SU-DHL-6 (cell line): ENCODE data around the gene DNAJC18.

Experiments
- CTCF ChIP-seq: fragments of 200-600 bp; sonication (generic); IDR thresholded peaks from one replicate; pipeline ENCODE4 v1.5.1; 2017; ENCODE audit warnings: antibody characterized with exemption, mild to moderate bottlenecking, low read length, moderate library complexity; ENCODE audit not compliant: insufficient read depth, poor library complexity, severe bottlenecking
- EZH2phosphoT487 ChIP-seq: fragments of 200-600 bp; sonication (generic), shearing (Covaris generic); conservative IDR thresholded peaks from 2 replicates; pipeline ENCODE4 v1.6.1; 2018; ENCODE audit warnings: mild to moderate bottlenecking, antibody characterized with exemption, low read length, moderate library complexity, mixed read lengths

- no peak for TF ChIP-seq EZH2phosphoT487
- TF ChIP-seq CTCF: no peak
Measured at GRCh38 chr5:139456776-139457175, 17.5 kb upstream of the DNAJC18 start.
